ENCODE results near the gene LYL1.

GRCh38 chr19:13094771-13095392, 7.8 kb downstream of the LYL1 start:
- no peak for TF ChIP-seq SMC3 (IDR thresholded peaks at IDR 0.05; ENCODE audit: low read depth, low read length)
- no peak for TF ChIP-seq CTCF (conservative IDR thresholded peaks at IDR 0.05; ENCODE audit: low read depth, low read length)
- TF ChIP-seq POLR2A (IDR thresholded peaks at IDR 0.05; ENCODE audit: low read depth, low read length) = no peak
- TF ChIP-seq MAFK (IDR thresholded peaks at IDR 0.05; ENCODE audit: low read depth, low read length) = no peak
- no peak for TF ChIP-seq BHLHE40 (IDR thresholded peaks at IDR 0.05; ENCODE audit: low read depth, low read length)
- no peak for TF ChIP-seq MXI1 (IDR thresholded peaks at IDR 0.05; ENCODE audit: borderline replicate concordance, low read depth, low read length)
- no peak for TF ChIP-seq RFX5 (IDR thresholded peaks at IDR 0.05; ENCODE audit: low read depth, low read length)
- TF ChIP-seq FOS (IDR thresholded peaks at IDR 0.05; ENCODE audit: low read depth, low read length) = no peak
- TF ChIP-seq CEBPB (IDR thresholded peaks at IDR 0.05; ENCODE audit: low read depth, low read length) = no peak
